DOHH2 (cell line): ENCODE measurements around the gene TUBA1A.

Experiments used
- CTCF ChIP-seq: fragments of 200-600 bp; sonication (generic); IDR thresholded peaks from one replicate; pipeline ENCODE4 v1.5.1; 2014; ENCODE audit warnings: antibody characterized with exemption, mild to moderate bottlenecking, low read depth, low read length; ENCODE audit not compliant: poor library complexity, severe bottlenecking
- EZH2phosphoT487 ChIP-seq: fragments of 200-600 bp; sonication (generic); IDR thresholded peaks from 2 replicates; pipeline ENCODE4 v1.6.1; 2017; ENCODE audit warnings: borderline replicate concordance, mild to moderate bottlenecking, antibody characterized with exemption, low read length, moderate library complexity, mixed read lengths

DNA sequence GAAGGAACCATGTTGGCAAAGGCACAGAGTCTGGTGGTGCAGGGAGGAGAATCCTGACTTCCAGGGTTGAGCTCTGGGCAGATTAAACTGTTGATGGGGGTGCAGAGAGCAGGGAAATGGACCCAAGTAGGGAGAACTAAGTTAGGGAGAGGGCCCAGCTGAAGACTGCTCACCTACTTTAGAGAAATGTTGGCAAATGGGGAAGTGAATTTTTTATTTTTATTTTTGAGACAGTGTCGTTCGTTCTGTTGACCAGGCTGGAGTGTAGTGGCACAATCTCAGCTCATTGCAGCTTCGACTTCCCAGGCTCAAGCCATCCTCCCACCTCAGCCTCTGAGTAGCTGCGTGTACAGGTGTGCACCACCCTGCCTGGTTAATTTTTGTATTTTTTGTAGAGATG, 32.1 kb upstream of the TUBA1A start:
- TF ChIP-seq CTCF (no peak), EZH2phosphoT487 (no peak)
